GM12801 (cell line): Measurements from ENCODE around the gene ADGRA1.

Source experiments
- TF ChIP-seq, protein P1 (sequence below): IDR thresholded peaks from one replicate; pipeline ENCODE4 v1.5.1; 2011; ENCODE audit warnings: control low read depth; ENCODE audit not compliant: insufficient read length; ENCODE audit errors: extremely low read depth

ADGRA1 gene

DNA sequence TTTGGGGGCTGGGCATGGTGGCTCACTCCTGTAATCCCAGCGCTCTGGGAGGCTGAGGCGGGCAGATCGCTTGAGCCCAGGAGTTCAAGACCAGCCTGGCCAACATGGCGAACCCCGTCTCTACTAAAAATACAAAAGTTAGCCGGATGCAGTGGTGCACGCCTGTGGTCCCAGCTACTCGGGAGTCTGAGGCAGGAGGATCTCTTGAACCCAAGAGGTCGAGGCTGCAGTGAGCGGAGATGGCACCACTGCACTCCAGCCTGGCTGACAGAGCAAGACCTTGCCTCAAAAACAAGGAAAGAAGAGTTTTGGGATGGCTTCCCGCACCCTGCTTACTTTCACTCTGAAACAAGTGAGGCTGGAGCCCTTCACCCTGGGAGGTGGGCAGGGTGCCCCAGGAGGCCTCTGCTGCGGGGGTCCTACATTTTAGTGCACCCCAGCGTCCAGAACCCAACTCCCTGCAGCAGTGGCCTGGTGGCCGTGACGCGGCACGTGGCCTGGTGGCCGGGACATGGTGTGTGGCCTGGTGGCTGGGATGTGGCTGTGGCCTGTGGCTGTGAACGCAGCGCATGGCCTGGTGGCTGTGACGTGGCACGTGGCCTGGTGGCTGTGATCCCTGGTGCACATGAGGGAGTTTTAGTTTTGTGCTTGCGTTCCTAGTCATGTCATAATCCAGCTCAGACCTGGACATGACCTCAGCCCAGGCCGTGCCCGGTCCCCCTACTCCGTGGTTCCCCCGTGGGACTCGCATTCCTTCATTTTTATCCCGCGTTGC is 81.6 kb downstream of the ADGRA1 start:
- TF ChIP-seq, protein P1, sequence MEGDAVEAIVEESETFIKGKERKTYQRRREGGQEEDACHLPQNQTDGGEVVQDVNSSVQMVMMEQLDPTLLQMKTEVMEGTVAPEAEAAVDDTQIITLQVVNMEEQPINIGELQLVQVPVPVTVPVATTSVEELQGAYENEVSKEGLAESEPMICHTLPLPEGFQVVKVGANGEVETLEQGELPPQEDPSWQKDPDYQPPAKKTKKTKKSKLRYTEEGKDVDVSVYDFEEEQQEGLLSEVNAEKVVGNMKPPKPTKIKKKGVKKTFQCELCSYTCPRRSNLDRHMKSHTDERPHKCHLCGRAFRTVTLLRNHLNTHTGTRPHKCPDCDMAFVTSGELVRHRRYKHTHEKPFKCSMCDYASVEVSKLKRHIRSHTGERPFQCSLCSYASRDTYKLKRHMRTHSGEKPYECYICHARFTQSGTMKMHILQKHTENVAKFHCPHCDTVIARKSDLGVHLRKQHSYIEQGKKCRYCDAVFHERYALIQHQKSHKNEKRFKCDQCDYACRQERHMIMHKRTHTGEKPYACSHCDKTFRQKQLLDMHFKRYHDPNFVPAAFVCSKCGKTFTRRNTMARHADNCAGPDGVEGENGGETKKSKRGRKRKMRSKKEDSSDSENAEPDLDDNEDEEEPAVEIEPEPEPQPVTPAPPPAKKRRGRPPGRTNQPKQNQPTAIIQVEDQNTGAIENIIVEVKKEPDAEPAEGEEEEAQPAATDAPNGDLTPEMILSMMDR, result no peak

DNA sequence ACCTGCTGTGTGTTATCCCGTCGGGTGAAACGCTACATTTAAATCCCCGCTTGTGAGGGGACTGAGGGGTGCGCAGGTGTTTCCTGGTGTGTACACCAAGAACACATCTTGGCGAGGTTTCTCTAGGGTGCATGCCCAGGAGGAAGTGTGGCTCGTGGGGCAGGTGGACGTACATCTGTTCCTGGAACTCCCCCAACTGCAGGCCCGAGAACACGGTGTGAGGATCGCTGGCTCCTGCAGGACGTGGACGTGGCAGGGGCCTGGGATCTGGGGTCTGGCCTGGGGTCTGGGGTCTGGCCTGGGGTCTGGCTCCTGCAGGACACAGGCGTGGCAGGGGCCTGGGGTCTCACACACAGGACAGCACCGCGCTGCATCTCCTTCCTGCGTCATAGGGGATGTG is 82.4 kb downstream of the ADGRA1 start:
- TF ChIP-seq, protein P1, result no peak

DNA sequence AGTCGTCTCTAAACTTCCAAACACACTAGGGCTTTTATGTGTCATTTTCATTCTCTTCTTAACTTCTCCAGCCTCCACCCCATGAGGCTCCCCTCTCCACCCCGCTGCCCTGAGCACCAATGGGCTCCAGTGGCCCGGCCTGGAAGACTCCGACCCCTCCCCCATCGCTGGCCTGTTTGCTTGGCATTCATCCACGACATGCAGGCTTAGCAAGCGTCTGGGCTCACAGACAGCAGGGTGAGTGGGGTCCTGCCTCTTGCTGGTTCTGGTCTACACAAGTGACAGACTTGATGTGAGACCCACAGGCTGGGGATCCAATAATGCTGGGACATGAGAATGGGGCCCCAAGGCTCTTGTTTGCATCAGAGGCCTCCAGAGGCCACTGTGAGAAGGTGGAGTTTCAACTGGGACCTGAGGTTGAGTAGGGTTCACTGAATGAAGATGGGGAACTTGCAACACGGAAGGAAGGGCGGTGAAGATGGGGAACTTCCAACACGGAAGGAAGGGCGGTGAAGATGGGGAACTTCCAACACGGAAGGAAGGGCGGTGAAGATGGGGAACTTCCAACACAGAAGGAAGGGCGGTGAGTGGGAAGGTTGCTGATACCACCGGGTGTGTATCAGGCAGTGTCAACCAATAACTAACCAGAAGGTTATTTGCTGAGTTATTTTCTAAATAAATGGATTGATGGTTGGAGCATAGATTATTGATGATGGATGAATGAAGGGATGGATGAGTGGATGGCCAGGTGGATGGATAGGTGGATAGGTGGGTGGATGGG is 86.3 kb downstream of the ADGRA1 start:
- TF ChIP-seq, protein P1, result no peak

DNA sequence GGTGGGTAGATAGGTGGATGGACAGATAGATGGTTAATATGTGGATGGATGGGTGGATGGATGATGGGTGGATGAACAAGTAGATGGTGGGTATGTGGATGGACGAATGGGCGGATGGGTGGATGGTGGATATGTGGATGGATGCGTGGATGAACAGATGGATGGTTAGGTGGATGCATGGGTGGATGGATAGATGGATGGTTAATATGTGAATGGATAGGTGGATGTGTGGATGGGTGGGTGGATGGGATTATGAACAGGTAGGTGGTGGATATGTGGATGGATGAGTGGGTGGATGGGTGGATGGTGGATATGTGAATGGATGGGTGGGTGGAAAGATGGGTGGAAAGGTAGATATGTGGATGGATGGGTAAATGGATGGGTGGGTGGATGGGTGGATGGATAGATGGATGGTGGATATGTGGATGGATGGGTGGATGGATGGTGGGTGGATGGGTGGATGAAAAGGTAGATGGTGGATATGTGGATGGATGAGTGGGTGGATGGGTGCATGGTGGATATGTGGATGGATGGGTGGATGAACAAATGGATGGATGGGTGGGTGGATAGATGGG is 87.1 kb downstream of the ADGRA1 start:
- TF ChIP-seq, protein P1, result no peak

DNA sequence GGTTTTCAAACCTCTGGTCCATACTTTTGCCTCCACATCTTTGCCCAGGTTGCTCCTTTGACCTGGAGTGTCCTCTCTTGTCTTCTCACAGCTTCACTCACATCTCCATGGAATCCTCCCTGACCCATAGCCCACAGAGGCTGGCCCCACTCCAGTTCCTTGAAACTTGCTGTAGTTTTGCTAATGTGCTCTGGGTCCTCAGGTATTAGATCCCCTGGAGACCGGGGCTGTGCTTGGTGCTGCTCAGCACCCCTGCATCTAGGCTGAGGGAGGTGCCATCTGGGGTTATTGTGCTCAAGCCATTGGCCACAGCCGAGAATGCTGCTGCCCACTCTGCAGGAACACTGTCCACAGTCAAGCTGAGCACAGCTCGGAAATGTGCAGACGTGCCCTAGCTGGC is 88.8 kb downstream of the ADGRA1 start:
- TF ChIP-seq, protein P1, result no peak

DNA sequence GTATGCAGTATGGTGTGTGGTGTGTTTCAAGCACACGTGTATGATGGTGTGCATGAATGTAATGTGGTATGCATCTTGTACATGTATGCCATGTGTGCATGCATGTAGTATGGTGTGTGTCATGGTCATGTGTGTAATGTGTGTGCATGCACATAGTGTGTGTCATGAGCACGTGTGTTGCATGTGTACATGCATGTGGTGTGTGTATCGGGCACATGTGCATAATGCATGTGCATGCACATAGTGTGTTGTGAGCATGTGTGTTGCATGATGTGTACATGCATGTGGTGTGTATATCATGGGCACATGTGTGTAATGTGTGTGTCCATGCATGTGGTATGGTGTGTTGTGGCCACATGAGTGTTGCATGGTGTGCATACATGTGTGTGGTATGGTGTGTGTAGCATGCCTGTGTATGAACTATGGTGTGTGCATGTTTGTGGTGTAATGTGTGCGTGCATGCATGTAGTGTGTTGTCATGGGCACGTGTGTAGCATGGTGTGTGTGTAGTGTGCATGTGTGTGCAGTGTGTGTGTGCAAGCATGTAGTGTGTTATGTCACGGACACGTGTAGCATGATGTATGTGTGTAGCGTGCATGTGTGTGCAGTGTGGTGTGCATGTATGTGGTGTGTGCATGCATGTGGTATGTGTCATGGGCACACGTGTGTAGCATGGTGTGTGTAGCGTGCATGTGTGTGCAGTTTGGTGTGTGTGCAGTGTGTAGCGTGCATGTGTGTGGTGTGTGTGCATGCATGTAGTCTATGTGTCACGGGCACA is 89.8 kb downstream of the ADGRA1 start:
- TF ChIP-seq, protein P1, result no peak
